Measurements from ENCODE around the gene MAP3K4.

MAP3K4 gene

GRCh38 chr6:160991406-160992060 is at the start of gene MAP3K4:
MAP3K4 (plus strand) TSS chr6:160991769; CDS start chr6:160991932, 163 bp downstream.
- DNase-seq (ENCODE audit: low spot score) = peak; percentile 77

- DNase-seq (ENCODE audit: low spot score) = no peak
Observed at GRCh38 chr6:160943997-160944396, 47.6 kb upstream of the MAP3K4 start.

- no peak for DNase-seq (ENCODE audit: low spot score)
Observed at GRCh38 chr6:160945516-160946177, 45.9 kb upstream of the MAP3K4 start.

GRCh38 chr6:160949531-160949930 is 42.0 kb upstream of the MAP3K4 start:
- DNase-seq (ENCODE audit: low spot score) = no peak

- DNase-seq (ENCODE audit: low spot score) = peak; percentile 15
Observed at GRCh38 chr6:160950507-160950906, 41.1 kb upstream of the MAP3K4 start.

- DNase-seq (ENCODE audit: low spot score) = no peak
Observed at GRCh38 chr6:160951187-160952030, 40.2 kb upstream of the MAP3K4 start.

- no peak for DNase-seq (ENCODE audit: low spot score)
Observed at GRCh38 chr6:160952633-160953281, 38.8 kb upstream of the MAP3K4 start.

- DNase-seq (ENCODE audit: low spot score) = no peak
Observed at GRCh38 chr6:160955508-160956295, 35.9 kb upstream of the MAP3K4 start.

GRCh38 chr6:160956300-160957035 is 35.1 kb upstream of the MAP3K4 start:
- DNase-seq (ENCODE audit: low spot score) = no peak

GRCh38 chr6:160959726-160960435 is 31.7 kb upstream of the MAP3K4 start:
- DNase-seq (ENCODE audit: low spot score) = no peak

GRCh38 chr6:160960839-160961238 is 30.7 kb upstream of the MAP3K4 start:
- DNase-seq (ENCODE audit: low spot score) = no peak

GRCh38 chr6:160962835-160963623 is 28.5 kb upstream of the MAP3K4 start:
- DNase-seq (ENCODE audit: low spot score) = no peak

- no peak for DNase-seq (ENCODE audit: low spot score)
Observed at GRCh38 chr6:160963651-160964050, 27.9 kb upstream of the MAP3K4 start.

GRCh38 chr6:160965893-160966292 is 25.7 kb upstream of the MAP3K4 start:
- no peak for DNase-seq (ENCODE audit: low spot score)

- DNase-seq (ENCODE audit: low spot score) = no peak
Observed at GRCh38 chr6:160966493-160967229, 24.9 kb upstream of the MAP3K4 start.

- no peak for DNase-seq (ENCODE audit: low spot score)
Observed at GRCh38 chr6:160967351-160967750, 24.2 kb upstream of the MAP3K4 start.

GRCh38 chr6:160967833-160968232 is 23.7 kb upstream of the MAP3K4 start:
- DNase-seq (ENCODE audit: low spot score) = no peak

GRCh38 chr6:160971171-160971570 is 20.4 kb upstream of the MAP3K4 start:
- DNase-seq (ENCODE audit: low spot score) = no peak

GRCh38 chr6:160972111-160972510 is 19.5 kb upstream of the MAP3K4 start:
- DNase-seq (ENCODE audit: low spot score) = peak; percentile 21
